H9 (cell line): ENCODE measurements around the gene COMMD1. TPM values are rescaled to one million over a fixed set of nuclear protein-coding genes. Genes with fewer than 3 reads are reported as not detected.

Experiments
- DNase-seq: peaks from one replicate; pipeline ENCODE4 v3.0.0-alpha.2; 2017
- H2AFZ ChIP-seq: one replicate; pipeline ENCODE4 v1.6.1; 2013; ENCODE audit warnings: mild to moderate bottlenecking, low read length, control low read depth, moderate library complexity
- H2AK5ac ChIP-seq: 2 replicates; pipeline ENCODE4 v1.6.1; 2013; ENCODE audit warnings: low read length, control low read depth, mixed read lengths; ENCODE audit not compliant: insufficient read length
- H2BK120ac ChIP-seq: one replicate; pipeline ENCODE4 v1.6.1; 2013; ENCODE audit warnings: low read depth, mild to moderate bottlenecking, low read length, control low read depth, inconsistent platforms; ENCODE audit not compliant: poor library complexity, severe bottlenecking
- H2BK12ac ChIP-seq: 2 replicates; pipeline ENCODE4 v1.6.1; 2013; ENCODE audit warnings: low read length, control low read depth, mixed read lengths, low read depth; ENCODE audit not compliant: insufficient read length
- H2BK15ac ChIP-seq: 2 replicates; pipeline ENCODE4 v1.6.1; 2013; ENCODE audit warnings: low read depth, low read length, control low read depth
- H2BK20ac ChIP-seq: one replicate; pipeline ENCODE4 v1.6.1; 2013; ENCODE audit warnings: low read depth, mild to moderate bottlenecking, low read length, control low read depth, inconsistent platforms; ENCODE audit not compliant: poor library complexity, severe bottlenecking
- H2BK5ac ChIP-seq: 2 replicates; pipeline ENCODE4 v1.6.1; 2013; ENCODE audit warnings: low read length, control low read depth, mixed read lengths; ENCODE audit not compliant: insufficient read length
- H3K14ac ChIP-seq: 2 replicates; pipeline ENCODE4 v1.6.1; 2013; ENCODE audit warnings: low read length, control low read depth; ENCODE audit not compliant: insufficient read depth
- H3K18ac ChIP-seq: 2 replicates; pipeline ENCODE4 v1.6.1; 2013; ENCODE audit warnings: low read depth, mild to moderate bottlenecking, mixed read lengths, low read length, control low read depth; ENCODE audit not compliant: insufficient read length
- H3K23ac ChIP-seq: 2 replicates; pipeline ENCODE4 v1.6.1; 2013; ENCODE audit warnings: low read length, control low read depth, mixed read lengths, low read depth; ENCODE audit not compliant: insufficient read length
- H3K23me2 ChIP-seq: 2 replicates; pipeline ENCODE4 v1.6.1; 2013; ENCODE audit warnings: low read depth, mild to moderate bottlenecking, mixed read lengths, low read length, control low read depth; ENCODE audit not compliant: insufficient read length, poor library complexity, severe bottlenecking
- H3K27ac ChIP-seq: 2 replicates; pipeline ENCODE4 v1.5.1; 2013; ENCODE audit warnings: low read length, control low read depth, mixed read lengths, low read depth; ENCODE audit not compliant: insufficient read length
- H3K27me3 ChIP-seq: 2 replicates; pipeline ENCODE4 v1.6.1; 2013; ENCODE audit warnings: low read length, control low read depth, inconsistent platforms; ENCODE audit not compliant: insufficient read depth
- H3K4ac ChIP-seq: 2 replicates; pipeline ENCODE4 v1.6.1; 2013; ENCODE audit warnings: low read depth, mild to moderate bottlenecking, control low read depth, inconsistent platforms, low read length, moderate library complexity
- H3K4me1 ChIP-seq: 2 replicates; pipeline ENCODE4 v1.6.1; 2013; ENCODE audit warnings: low read length, control low read depth, inconsistent platforms; ENCODE audit not compliant: insufficient read depth
- H3K4me2 ChIP-seq: 2 replicates; pipeline ENCODE4 v1.6.1; 2013; ENCODE audit warnings: low read length, control low read depth, mixed read lengths; ENCODE audit not compliant: insufficient read length, insufficient read depth
- H3K56ac ChIP-seq: 2 replicates; pipeline ENCODE4 v1.6.1; 2013; ENCODE audit warnings: low read depth, mild to moderate bottlenecking, mixed read lengths, low read length, control low read depth; ENCODE audit not compliant: insufficient read length
- H3K79me1 ChIP-seq: 2 replicates; pipeline ENCODE4 v1.6.1; 2013; ENCODE audit warnings: low read depth, mild to moderate bottlenecking, moderate library complexity, low read length, control low read depth, inconsistent platforms; ENCODE audit not compliant: insufficient read depth, poor library complexity, severe bottlenecking
- H3K79me2 ChIP-seq: 2 replicates; pipeline ENCODE4 v1.6.1; 2013; ENCODE audit warnings: low read length, control low read depth, inconsistent platforms; ENCODE audit not compliant: insufficient read depth
- H3K9ac ChIP-seq: 2 replicates; pipeline ENCODE4 v1.6.1; 2013; ENCODE audit warnings: low read length, control low read depth, mixed read lengths; ENCODE audit not compliant: insufficient read length; ENCODE audit errors: extremely low read depth
- H3K9me3 ChIP-seq: one replicate; pipeline ENCODE4 v1.6.1; 2013; ENCODE audit warnings: low read depth, low read length, inconsistent platforms; ENCODE audit not compliant: control insufficient read depth
- H3T11ph ChIP-seq: one replicate; pipeline ENCODE4 v1.6.1; 2013; ENCODE audit warnings: mild to moderate bottlenecking, low read length, control low read depth, inconsistent platforms
- H4K20me1 ChIP-seq: one replicate; pipeline ENCODE4 v1.6.1; 2013; ENCODE audit not compliant: control insufficient read depth, insufficient read length, insufficient read depth
- H4K5ac ChIP-seq: 2 replicates; pipeline ENCODE4 v1.6.1; 2013; ENCODE audit warnings: low read depth, mild to moderate bottlenecking, mixed read lengths, low read length, control low read depth; ENCODE audit not compliant: insufficient read length
- H4K8ac ChIP-seq: replicated peaks from 2 replicates; pipeline ENCODE4 v1.6.1; 2013; ENCODE audit warnings: low read length, control low read depth, mixed read lengths, low read depth; ENCODE audit not compliant: insufficient read length
- H4K91ac ChIP-seq: 2 replicates; pipeline ENCODE4 v1.6.1; 2013; ENCODE audit warnings: low read depth, mild to moderate bottlenecking, moderate library complexity, mixed read lengths, low read length, control low read depth; ENCODE audit not compliant: insufficient read length
- H3K27ac Mint-ChIP-seq, 3 experiments: 2 replicates in 2 of 3; 3 replicates in 1 of 3; pipeline ENCODE4 v1.8.0; 2020 to 2021; ENCODE audit warnings: mixed read lengths in 3 of 3, mild to moderate bottlenecking in 1 of 3, moderate library complexity in 1 of 3
- H3K27me3 Mint-ChIP-seq: 2 replicates; pipeline ENCODE4 v1.8.0; 2021; ENCODE audit warnings: low read depth, mild to moderate bottlenecking, moderate library complexity, mixed read lengths
- H3K36me3 Mint-ChIP-seq, 3 experiments: 2 replicates in 2 of 3; 3 replicates in 1 of 3; pipeline ENCODE4 v1.8.0; 2020 to 2021; ENCODE audit warnings: low read depth in 3 of 3, mixed read lengths in 3 of 3; ENCODE audit not compliant: insufficient read depth in 1 of 3
- H3K4me1 Mint-ChIP-seq, 2 experiments: 2 replicates each; pipeline ENCODE4 v1.8.0; 2020; ENCODE audit warnings: mixed read lengths in 2 of 2
- H3K4me3 Mint-ChIP-seq, 2 experiments: 2 replicates in 1 of 2; 3 replicates in 1 of 2; pipeline ENCODE4 v1.8.0; 2020 to 2021; ENCODE audit warnings: mild to moderate bottlenecking in 2 of 2, mixed read lengths in 2 of 2, moderate library complexity in 1 of 2
- H3K9me3 Mint-ChIP-seq, 2 experiments: 2 replicates in 1 of 2; 3 replicates in 1 of 2; pipeline ENCODE4 v1.8.0; 2020; ENCODE audit warnings: mild to moderate bottlenecking in 2 of 2, mixed read lengths in 2 of 2, moderate library complexity in 1 of 2
- WGBS: extraction: QIAGEN DNeasy Blood & Tissue Kit; methylation state at CpG from one replicate; pipeline ENCODE4 v1.1.7; 2013; ENCODE audit warnings: missing lambda C conversion rate, low lambda C conversion rate, mixed read lengths; ENCODE audit not compliant: insufficient read length; ENCODE audit errors: extremely low coverage; 5-methylcytosine and 5-hydroxymethylcytosine counted together
- total RNA-seq: library from RNA; stranded (reverse); gene quantifications from 2 replicates; pipeline ENCODE4 v1.2.1, GENCODE V29; 2021
- TF ChIP-seq, protein P1 (sequence below): fragments of 200-600 bp; sonication (generic); conservative IDR thresholded peaks from 3 replicates; pipeline ENCODE4 v1.8.0; 2021; ENCODE audit warnings: antibody characterized with exemption, mild to moderate bottlenecking

COMMD1 gene
- total RNA-seq, 1 experiment from 2014 or later: 31.5 TPM

DNA sequence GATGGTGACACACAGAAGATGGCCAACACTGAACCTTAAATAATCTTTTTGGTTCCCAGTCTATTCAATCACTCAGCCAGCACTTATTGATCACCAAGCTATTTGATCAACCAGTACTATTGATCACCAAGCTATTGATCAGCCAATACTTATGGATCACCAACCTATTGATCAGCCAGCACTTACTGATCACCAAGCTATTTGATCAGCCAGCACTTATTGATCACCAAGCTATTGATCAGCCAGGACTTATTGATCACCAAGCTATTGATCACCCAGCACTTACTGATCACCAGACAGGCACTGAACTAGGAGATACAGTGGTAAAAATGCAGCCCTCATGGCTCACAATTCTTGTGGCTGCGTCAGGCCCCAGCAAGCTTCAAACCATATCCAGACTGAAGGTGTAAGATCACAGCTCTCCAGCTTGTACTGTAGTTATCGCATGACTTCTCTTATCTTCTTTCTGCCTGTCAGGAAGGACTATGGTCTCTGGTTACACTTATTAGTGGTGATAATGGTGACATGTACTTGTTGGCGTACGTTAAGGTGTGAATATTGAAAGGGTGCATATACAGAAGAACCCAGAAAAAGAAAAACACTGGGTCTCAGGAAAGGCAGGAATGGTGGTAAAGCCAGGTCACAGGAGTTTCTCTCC lies 272.0 kb downstream of the COMMD1 start:
- Histone ChIP-seq H4K91ac (no peak overlapping the region), H3K14ac (no peak overlapping the region), H3K4me2 (no peak overlapping the region), H2BK12ac (no peak overlapping the region), H3T11ph (no peak overlapping the region), H2AFZ (no peak overlapping the region), H3K23ac (no peak overlapping the region), H3K79me1 (no peaks in the 10 kb centered on the region), H3K27me3 (no peaks in the 10 kb centered on the region), H3K79me2 (no peaks in the 10 kb centered on the region), H4K5ac (no peak overlapping the region), H2BK20ac (no peak overlapping the region), H3K9ac (no peak overlapping the region), H4K20me1 (no peaks in the 10 kb centered on the region), H2BK5ac (no peak overlapping the region), H3K23me2 (no peaks in the 10 kb centered on the region), H3K9me3 (no peaks in the 10 kb centered on the region), H3K56ac (no peak overlapping the region), H2BK120ac (no peak overlapping the region), H4K8ac (no peak overlapping the region), H3K27ac (no peak overlapping the region), H3K4me1 (no peaks in the 10 kb centered on the region), H2AK5ac (no peak overlapping the region), H3K4ac (no peak overlapping the region), H3K18ac (no peak overlapping the region), H2BK15ac (no peak overlapping the region)
- no peak overlapping the region; a peak in 1 of 7 replicates for H3K27ac Mint-ChIP-seq
- TF ChIP-seq, protein P1, sequence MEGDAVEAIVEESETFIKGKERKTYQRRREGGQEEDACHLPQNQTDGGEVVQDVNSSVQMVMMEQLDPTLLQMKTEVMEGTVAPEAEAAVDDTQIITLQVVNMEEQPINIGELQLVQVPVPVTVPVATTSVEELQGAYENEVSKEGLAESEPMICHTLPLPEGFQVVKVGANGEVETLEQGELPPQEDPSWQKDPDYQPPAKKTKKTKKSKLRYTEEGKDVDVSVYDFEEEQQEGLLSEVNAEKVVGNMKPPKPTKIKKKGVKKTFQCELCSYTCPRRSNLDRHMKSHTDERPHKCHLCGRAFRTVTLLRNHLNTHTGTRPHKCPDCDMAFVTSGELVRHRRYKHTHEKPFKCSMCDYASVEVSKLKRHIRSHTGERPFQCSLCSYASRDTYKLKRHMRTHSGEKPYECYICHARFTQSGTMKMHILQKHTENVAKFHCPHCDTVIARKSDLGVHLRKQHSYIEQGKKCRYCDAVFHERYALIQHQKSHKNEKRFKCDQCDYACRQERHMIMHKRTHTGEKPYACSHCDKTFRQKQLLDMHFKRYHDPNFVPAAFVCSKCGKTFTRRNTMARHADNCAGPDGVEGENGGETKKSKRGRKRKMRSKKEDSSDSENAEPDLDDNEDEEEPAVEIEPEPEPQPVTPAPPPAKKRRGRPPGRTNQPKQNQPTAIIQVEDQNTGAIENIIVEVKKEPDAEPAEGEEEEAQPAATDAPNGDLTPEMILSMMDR: no peak
- DNase-seq: no peak
- H3K36me3 Mint-ChIP-seq: no peaks in the 10 kb centered on the region
- no CpG with 5 or more reads among the region's 4 CpGs for WGBS
- H3K4me1 Mint-ChIP-seq: peaks cover 12 to 20% of the 10 kb centered on the region in 2 experiments
- no peaks in the 10 kb centered on the region for H3K27me3 Mint-ChIP-seq
- H3K9me3 Mint-ChIP-seq: no peaks in the 10 kb centered on the region; a peak in 2 of 5 replicates
- H3K4me3 Mint-ChIP-seq: no peak overlapping the region
